Measurements from ENCODE around the gene BEND5.

DNA sequence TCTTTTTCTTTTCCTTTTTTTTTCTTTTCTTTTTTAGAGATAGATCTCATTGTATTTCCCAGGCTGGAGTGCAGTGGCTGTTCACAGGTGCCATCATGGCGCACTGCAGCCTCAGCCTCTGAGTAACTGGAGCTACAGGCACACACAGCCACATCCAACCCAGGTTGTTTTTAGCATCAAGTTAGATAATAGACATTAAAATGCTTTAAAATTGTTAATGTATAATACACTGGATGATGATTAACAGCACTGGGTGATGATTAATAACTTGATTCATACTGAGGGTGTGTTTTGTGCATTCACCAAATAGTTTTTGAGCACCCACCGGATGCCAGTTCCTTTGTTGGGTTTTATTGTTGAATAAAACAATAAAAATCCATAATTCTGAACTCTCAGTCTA, 75.2 kb downstream of the BEND5 start:
- TF ChIP-seq POLR2A (IDR thresholded peaks at IDR 0.05) (no peak), EP300 (IDR thresholded peaks at IDR 0.05) (no peak)

Data from upper lobe of left lung (tissue), 4 donors.